Gastrocnemius medialis (tissue), 4 donors: ENCODE data around the gene TOMM22. TPM values are rescaled to one million over a fixed set of nuclear protein-coding genes. Genes with fewer than 3 reads are reported as not detected.
"Not testable (repeated sequence)": the region's sequence is repeated elsewhere in the genome, so short reads cannot be mapped to it uniquely, and the experiment has no call there.

ENCODE experiments used
- ATAC-seq, 2 donors: fragments of 150-250 bp; one replicate each; pipeline ENCODE4 v1.9.1; 2016
- DNase-seq, 2 donors: peaks; one replicate each; pipeline ENCODE4 v3.0.0-alpha.2; 2019
- H3K27ac ChIP-seq, 4 donors: fragments of 200-600 bp; sonication (generic); 1 replicate in 1 of 4; 2 replicates in 3 of 4; pipeline ENCODE4 v1.5.1; 2016 to 2018; ENCODE audit warnings: mild to moderate bottlenecking in 2 of 4, moderate library complexity in 1 of 4
- H3K27me3 ChIP-seq, 3 donors: fragments of 200-600 bp; sonication (generic) in 2 of 3; 1 replicate in 1 of 3; 2 replicates in 2 of 3; pipeline versions ENCODE4 v1.5.1 to v1.6.0; 2016 to 2019; ENCODE audit warnings: mild to moderate bottlenecking in 1 of 3, moderate library complexity in 1 of 3
- H3K36me3 ChIP-seq, 2 donors: fragments of 200-600 bp; sonication (generic) in 1 of 2; one replicate each; pipeline ENCODE4 v1.5.1; 2017 to 2018
- H3K4me1 ChIP-seq, 2 donors: fragments of 200-600 bp; sonication (generic) in 1 of 2; one replicate each; pipeline ENCODE4 v1.5.1; 2016 to 2017; ENCODE audit warnings: mild to moderate bottlenecking in 2 of 2
- H3K4me3 ChIP-seq, 4 donors: fragments of 200-600 bp; sonication (generic) in 3 of 4; 1 replicate in 1 of 4; 2 replicates in 3 of 4; pipeline ENCODE4 v1.5.1; 2016 to 2019; ENCODE audit warnings: mild to moderate bottlenecking in 2 of 4
- H3K9me3 ChIP-seq, 3 donors: fragments of 200-600 bp; sonication (generic) in 2 of 3; 1 replicate in 1 of 3; 2 replicates in 2 of 3; pipeline ENCODE4 v1.5.1; 2016 to 2019
- CTCF ChIP-seq, 5 experiments: fragments of 450-650 bp in 3 of 5; fragments of 200-600 bp in 2 of 5; sonication (generic) in 2 of 5; IDR thresholded peaks in 4 of 5; conservative IDR thresholded peaks in 1 of 5; 1 replicate in 4 of 5; 2 replicates in 1 of 5; pipeline ENCODE4 v1.5.1; 2016 to 2019; ENCODE audit warnings: antibody characterized with exemption in 5 of 5, mild to moderate bottlenecking in 3 of 5, moderate library complexity in 3 of 5
- POLR2A ChIP-seq, 2 donors: fragments of 450-650 bp; IDR thresholded peaks; one replicate each; pipeline ENCODE4 v1.6.1; 2017; ENCODE audit warnings: antibody characterized with exemption in 2 of 2, mild to moderate bottlenecking in 2 of 2, moderate library complexity in 2 of 2
- in situ Hi-C, 4 donors: fragments of 200-750 bp; cut with MboI; loops; one replicate each; pipeline versions ENCODE4 v1.15.0 to v1.8.0; 2017; ENCODE audit warnings: low sequenced_read_pairs in 4 of 4
- intact Hi-C: fragments of 100-400 bp; cut with DNase I; formaldehyde crosslinking; loops from one replicate; pipeline ENCODE4 v1.15.1; 2023; ENCODE audit warnings: low total_unique reads
- total RNA-seq, 4 donors: library from RNA; depleted of rRNA; stranded (reverse); fragments of >200 nt; gene quantifications; one replicate each; pipeline versions ENCODE4 v1.1.0 to v1.2.3, GENCODE V29; 2016

Gene TOMM22
- total RNA-seq, 4 donors from 2014 or later: 37.1 to 47.1 (median 46.3) TPM

GRCh38 chr22:38641476-38642040 lies 40.2 kb upstream of the TOMM22 start:
- no peak for ATAC-seq
- H3K27me3 ChIP-seq: no peaks in the 10 kb centered on the region
- no peak overlapping the region for H3K27ac ChIP-seq
- in situ Hi-C loops (no loop called here), intact Hi-C loops (no loop called here)
- no peak overlapping the region for H3K4me3 ChIP-seq
- TF ChIP-seq POLR2A (IDR thresholded peaks at IDR 0.05) (no peak), CTCF (IDR thresholded peaks at IDR 0.05 in 4 of 5, conservative IDR thresholded peaks at IDR 0.05 in 1 of 5) (no peak)
- no peak for DNase-seq
- H3K9me3 ChIP-seq: no peaks in the 10 kb centered on the region
- no peaks in the 10 kb centered on the region for H3K36me3 ChIP-seq
- H3K4me1 ChIP-seq: no peaks in the 10 kb centered on the region

GRCh38 chr22:38644245-38644644 lies 37.5 kb upstream of the TOMM22 start:
- in situ Hi-C loops, H3K4me1 ChIP-seq, H3K36me3 ChIP-seq, DNase-seq, H3K27ac ChIP-seq, intact Hi-C loops, H3K27me3 ChIP-seq, H3K4me3 ChIP-seq, H3K9me3 ChIP-seq: not testable (repeated sequence)
- ATAC-seq: peak in 1 of 2 donors; percentile 60

- ATAC-seq (no peak), DNase-seq (no peak)
- Histone ChIP-seq H3K27ac (no peak overlapping the region), H3K27me3 (no peaks in the 10 kb centered on the region), H3K9me3 (no peaks in the 10 kb centered on the region), H3K36me3 (no peaks in the 10 kb centered on the region), H3K4me1 (no peaks in the 10 kb centered on the region), H3K4me3 (no peak overlapping the region)
- in situ Hi-C loops (no loop called here), intact Hi-C loops (no loop called here)
- no peak for TF ChIP-seq CTCF (IDR thresholded peaks at IDR 0.05 in 4 of 5, conservative IDR thresholded peaks at IDR 0.05 in 1 of 5)
Measured at GRCh38 chr22:38645430-38645829, 36.3 kb upstream of the TOMM22 start.

- DNase-seq: no peak
- Histone ChIP-seq H3K27me3 (no peaks in the 10 kb centered on the region), H3K9me3 (no peaks in the 10 kb centered on the region), H3K4me1 (no peaks in the 10 kb centered on the region), H3K4me3 (no peak overlapping the region), H3K27ac (no peak overlapping the region), H3K36me3 (no peaks in the 10 kb centered on the region)
- intact Hi-C loops (no loop called here), in situ Hi-C loops (no loop called here)
- TF ChIP-seq CTCF (IDR thresholded peaks at IDR 0.05 in 4 of 5, conservative IDR thresholded peaks at IDR 0.05 in 1 of 5) (no peak), POLR2A (IDR thresholded peaks at IDR 0.05) (no peak)
- ATAC-seq: no peak
Measured at GRCh38 chr22:38649841-38650522, 31.8 kb upstream of the TOMM22 start.

GRCh38 chr22:38652859-38653258 lies 28.9 kb upstream of the TOMM22 start:
- Histone ChIP-seq H3K9me3 (no peaks in the 10 kb centered on the region), H3K4me3 (no peak overlapping the region), H3K4me1 (peaks cover 7 to 15% of the 10 kb centered on the region in 2 donors), H3K27ac (no peak overlapping the region), H3K36me3 (no peaks in the 10 kb centered on the region), H3K27me3 (no peaks in the 10 kb centered on the region)
- no peak for DNase-seq
- in situ Hi-C loops (no loop called here), intact Hi-C loops (no loop called here)
- TF ChIP-seq POLR2A (IDR thresholded peaks at IDR 0.05): no peak
- TF ChIP-seq CTCF (IDR thresholded peaks at IDR 0.05 in 4 of 5, conservative IDR thresholded peaks at IDR 0.05 in 1 of 5): no peak
- no peak for ATAC-seq
